Breast epithelium (tissue), 4 donors: ENCODE measurements around the gene CCL5. TPM values are rescaled to one million over a fixed set of nuclear protein-coding genes. Genes with fewer than 3 reads are reported as not detected.
"Not testable (repeated sequence)": the region's sequence is repeated elsewhere in the genome, so short reads cannot be mapped to it uniquely, and the experiment has no call there.

Experiments
- DNase-seq, 2 donors: peaks; one replicate each; pipeline ENCODE4 v3.0.0-alpha.2; 2019; ENCODE audit warnings: low spot score in 2 of 2
- H3K27ac ChIP-seq, 2 donors: fragments of 200-600 bp; sonication (generic) in 1 of 2; one replicate each; pipeline ENCODE4 v1.5.1; 2016 to 2019; ENCODE audit warnings: mild to moderate bottlenecking in 1 of 2
- H3K27me3 ChIP-seq, 2 donors: fragments of 200-600 bp; sonication (generic) in 1 of 2; one replicate each; pipeline versions ENCODE4 v1.5.1 to v1.6.0; 2017 to 2019; ENCODE audit warnings: control low read depth in 1 of 2, mild to moderate bottlenecking in 1 of 2
- H3K36me3 ChIP-seq: fragments of 200-600 bp; one replicate; pipeline ENCODE4 v1.5.1; 2019
- H3K4me1 ChIP-seq, 2 donors: fragments of 200-600 bp; sonication (generic); one replicate each; pipeline ENCODE4 v1.5.1; 2016 to 2019; ENCODE audit warnings: control low read depth in 1 of 2
- H3K4me3 ChIP-seq, 3 donors: fragments of 200-600 bp; sonication (generic); 1 replicate in 2 of 3; 2 replicates in 1 of 3; pipeline ENCODE4 v1.5.1; 2016 to 2019; ENCODE audit warnings: mild to moderate bottlenecking in 3 of 3, moderate library complexity in 2 of 3
- H3K9me3 ChIP-seq, 2 donors: fragments of 200-600 bp; sonication (generic) in 1 of 2; one replicate each; pipeline ENCODE4 v1.5.1; 2016 to 2019; ENCODE audit warnings: control low read depth in 1 of 2
- POLR2A ChIP-seq: fragments of 450-650 bp; IDR thresholded peaks from one replicate; pipeline ENCODE4 v1.6.1; 2016; ENCODE audit warnings: antibody characterized with exemption, mild to moderate bottlenecking, moderate library complexity
- POLR2AphosphoS5 ChIP-seq, 3 donors: sonication (generic); formaldehyde crosslinking; IDR thresholded peaks; one replicate each; pipeline ENCODE4 v1.6.1; 2017; ENCODE audit warnings: antibody characterized with exemption in 3 of 3
- intact Hi-C: fragments of 100-400 bp; cut with DNase I; formaldehyde crosslinking; loops from one replicate; pipeline ENCODE4 v1.15.1; 2023; ENCODE audit warnings: low total_unique reads
- total RNA-seq, 3 donors: library from RNA; depleted of rRNA; stranded (reverse); fragments of >200 nt; gene quantifications; one replicate each; pipeline ENCODE4 v1.1.0, GENCODE V29; 2016
- TF ChIP-seq, protein P1 (sequence below), 3 donors: fragments of 450-650 bp; IDR thresholded peaks; one replicate each; pipeline ENCODE4 v1.5.1; 2016 to 2017; ENCODE audit warnings: antibody characterized with exemption in 3 of 3, mild to moderate bottlenecking in 3 of 3, moderate library complexity in 3 of 3

CCL5 gene
- total RNA-seq, 3 donors from 2014 or later, result 3.5 to 7.6 (median 4.6) TPM

- H3K27ac ChIP-seq, result no peak overlapping the region
- intact Hi-C loops, result no loop called here
- H3K36me3 ChIP-seq, result no peaks in the 10 kb centered on the region
- no peak overlapping the region for H3K4me3 ChIP-seq
- TF ChIP-seq POLR2A (no peak), POLR2AphosphoS5 (IDR thresholded peaks at IDR 0.05) (no peak)
- TF ChIP-seq, protein P1, sequence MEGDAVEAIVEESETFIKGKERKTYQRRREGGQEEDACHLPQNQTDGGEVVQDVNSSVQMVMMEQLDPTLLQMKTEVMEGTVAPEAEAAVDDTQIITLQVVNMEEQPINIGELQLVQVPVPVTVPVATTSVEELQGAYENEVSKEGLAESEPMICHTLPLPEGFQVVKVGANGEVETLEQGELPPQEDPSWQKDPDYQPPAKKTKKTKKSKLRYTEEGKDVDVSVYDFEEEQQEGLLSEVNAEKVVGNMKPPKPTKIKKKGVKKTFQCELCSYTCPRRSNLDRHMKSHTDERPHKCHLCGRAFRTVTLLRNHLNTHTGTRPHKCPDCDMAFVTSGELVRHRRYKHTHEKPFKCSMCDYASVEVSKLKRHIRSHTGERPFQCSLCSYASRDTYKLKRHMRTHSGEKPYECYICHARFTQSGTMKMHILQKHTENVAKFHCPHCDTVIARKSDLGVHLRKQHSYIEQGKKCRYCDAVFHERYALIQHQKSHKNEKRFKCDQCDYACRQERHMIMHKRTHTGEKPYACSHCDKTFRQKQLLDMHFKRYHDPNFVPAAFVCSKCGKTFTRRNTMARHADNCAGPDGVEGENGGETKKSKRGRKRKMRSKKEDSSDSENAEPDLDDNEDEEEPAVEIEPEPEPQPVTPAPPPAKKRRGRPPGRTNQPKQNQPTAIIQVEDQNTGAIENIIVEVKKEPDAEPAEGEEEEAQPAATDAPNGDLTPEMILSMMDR (IDR thresholded peaks at IDR 0.05), result no peak
- no peaks in the 10 kb centered on the region for H3K4me1 ChIP-seq
- no peaks in the 10 kb centered on the region for H3K27me3 ChIP-seq
- DNase-seq, result no peak
- H3K9me3 ChIP-seq, result no peaks in the 10 kb centered on the region
Measured at GRCh38 chr17:35903451-35903850, 23.3 kb upstream of the CCL5 start.

DNA sequence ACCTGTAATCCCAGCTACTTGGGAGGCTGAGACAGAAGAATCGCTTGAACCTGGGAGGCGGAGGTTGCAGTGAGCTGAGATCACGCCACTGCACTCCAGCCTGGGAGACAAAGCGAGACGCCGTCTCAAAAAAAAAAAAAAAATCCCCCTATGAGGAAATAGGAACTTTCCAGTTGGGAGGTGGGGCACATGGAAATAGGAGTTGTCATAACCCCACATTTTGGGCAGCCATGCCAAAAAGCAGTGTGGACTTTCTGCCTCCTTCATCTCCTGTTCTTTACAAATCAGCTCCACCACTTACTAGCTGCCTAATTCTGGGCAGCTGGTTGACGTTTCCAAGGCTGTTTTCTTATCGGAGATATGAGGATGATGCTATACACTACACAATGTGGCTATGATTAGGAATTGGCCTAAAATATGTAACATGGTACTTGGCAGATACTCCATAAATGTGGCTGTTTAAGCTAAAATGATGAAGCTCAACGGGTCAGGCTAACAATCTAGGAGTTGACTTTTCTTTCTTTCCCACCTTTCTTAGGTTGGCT, 21.5 kb upstream of the CCL5 start:
- Histone ChIP-seq H3K4me3 (no peak overlapping the region), H3K4me1 (no peaks in the 10 kb centered on the region), H3K27ac (no peak overlapping the region), H3K36me3 (no peaks in the 10 kb centered on the region), H3K9me3 (no peaks in the 10 kb centered on the region), H3K27me3 (no peaks in the 10 kb centered on the region)
- intact Hi-C loops, result no loop called here
- TF ChIP-seq POLR2A (no peak), POLR2AphosphoS5 (IDR thresholded peaks at IDR 0.05) (no peak)
- TF ChIP-seq, protein P1 (IDR thresholded peaks at IDR 0.05), result no peak
- DNase-seq, result no peak

- no peaks in the 10 kb centered on the region for H3K27me3 ChIP-seq
- H3K9me3 ChIP-seq, result no peaks in the 10 kb centered on the region
- H3K36me3 ChIP-seq, result no peaks in the 10 kb centered on the region
- H3K4me3 ChIP-seq, result no peak overlapping the region
- TF ChIP-seq POLR2AphosphoS5 (IDR thresholded peaks at IDR 0.05) (no peak), POLR2A (no peak)
- TF ChIP-seq, protein P1 (IDR thresholded peaks at IDR 0.05), result no peak
- no peak overlapping the region for H3K27ac ChIP-seq
- no peak for DNase-seq
- H3K4me1 ChIP-seq, result no peaks in the 10 kb centered on the region
- intact Hi-C loops, result no loop called here
Measured at GRCh38 chr17:35900708-35901480, 20.7 kb upstream of the CCL5 start.

- Histone ChIP-seq H3K9me3 (no peaks in the 10 kb centered on the region), H3K27ac (no peak overlapping the region), H3K36me3 (no peaks in the 10 kb centered on the region), H3K4me1 (no peaks in the 10 kb centered on the region), H3K4me3 (no peak overlapping the region), H3K27me3 (no peaks in the 10 kb centered on the region)
- no peak for DNase-seq
- TF ChIP-seq POLR2AphosphoS5 (IDR thresholded peaks at IDR 0.05) (no peak), POLR2A (no peak)
- TF ChIP-seq, protein P1 (IDR thresholded peaks at IDR 0.05), result no peak
- intact Hi-C loops, result no loop called here
Measured at GRCh38 chr17:35900280-35900679, 20.1 kb upstream of the CCL5 start.

- no peaks in the 10 kb centered on the region for H3K27me3 ChIP-seq
- no peak overlapping the region for H3K4me3 ChIP-seq
- no peaks in the 10 kb centered on the region for H3K9me3 ChIP-seq
- no peaks in the 10 kb centered on the region for H3K4me1 ChIP-seq
- H3K36me3 ChIP-seq, result no peaks in the 10 kb centered on the region
- H3K27ac ChIP-seq, result no peak overlapping the region
- TF ChIP-seq, protein P1 (IDR thresholded peaks at IDR 0.05), result no peak
- TF ChIP-seq POLR2A, result no peak
- TF ChIP-seq POLR2AphosphoS5 (IDR thresholded peaks at IDR 0.05), result no peak
- intact Hi-C loops, result no loop called here
- no peak for DNase-seq
Measured at GRCh38 chr17:35898283-35899070, 18.3 kb upstream of the CCL5 start.

GRCh38 chr17:35897772-35898171, 17.6 kb upstream of the CCL5 start:
- H3K4me1 ChIP-seq, H3K4me3 ChIP-seq, DNase-seq, H3K27me3 ChIP-seq, H3K27ac ChIP-seq, H3K9me3 ChIP-seq, H3K36me3 ChIP-seq, intact Hi-C loops: not testable (repeated sequence)
